ENCODE measurements around the gene LHFPL6. TPM values are rescaled to one million over a fixed set of nuclear protein-coding genes. Genes with fewer than 3 reads are reported as not detected.

The LHFPL6 gene
- total RNA-seq, 2 donors from 2014 or later, result 99.0 to 115 TPM

GRCh38 chr13:39536906-39537305 is 66.1 kb downstream of the LHFPL6 start:
- no peak for ATAC-seq (ENCODE audit: insufficient number of reproducible peaks, low FRiP score, low read depth)
- TF ChIP-seq CTCF (IDR thresholded peaks at IDR 0.05), result no peak
- Histone ChIP-seq H3K27ac (no peak overlapping the region), H3K9me3 (no peaks in the 10 kb centered on the region), H3K27me3 (replicated peaks; ENCODE audit: insufficient read depth) (no peaks in the 10 kb centered on the region), H3K4me3 (no peak overlapping the region), H3K36me3 (no peaks in the 10 kb centered on the region), H3K4me1 (ENCODE audit: control insufficient read depth in 1 of 2, low read depth in 2 of 2) (peaks cover 11 to 36% of the 10 kb centered on the region in 2 donors)
- DNase-seq (ENCODE audit: low spot score), result no peak

- no peak for TF ChIP-seq CTCF (IDR thresholded peaks at IDR 0.05)
- peak; percentile 51 for ATAC-seq (ENCODE audit: insufficient number of reproducible peaks, low FRiP score, low read depth)
- Histone ChIP-seq H3K36me3 (no peaks in the 10 kb centered on the region), H3K4me3 (no peak overlapping the region), H3K27me3 (replicated peaks; ENCODE audit: insufficient read depth) (no peaks in the 10 kb centered on the region), H3K4me1 (ENCODE audit: control insufficient read depth in 1 of 2, low read depth in 2 of 2) (peaks cover 14 to 43% of the 10 kb centered on the region in 2 donors), H3K9me3 (no peaks in the 10 kb centered on the region), H3K27ac (no peak overlapping the region)
- no peak for DNase-seq (ENCODE audit: low spot score)
These were observed 66.7 kb downstream of the LHFPL6 start for GRCh38 chr13:39536274-39536673.

GRCh38 chr13:39533651-39534150 is 69.3 kb downstream of the LHFPL6 start:
- H3K27me3 ChIP-seq (replicated peaks; ENCODE audit: insufficient read depth), result no peaks in the 10 kb centered on the region
- no peaks in the 10 kb centered on the region for H3K9me3 ChIP-seq
- H3K27ac ChIP-seq, result no peak overlapping the region
- no peak overlapping the region for H3K4me3 ChIP-seq
- H3K4me1 ChIP-seq (ENCODE audit: control insufficient read depth in 1 of 2, low read depth in 2 of 2), result peaks cover 13 to 55% of the 10 kb centered on the region in 2 donors
- TF ChIP-seq CTCF (IDR thresholded peaks at IDR 0.05), result no peak
- ATAC-seq (ENCODE audit: insufficient number of reproducible peaks, low FRiP score, low read depth), result no peak
- no peak for DNase-seq (ENCODE audit: low spot score)
- no peaks in the 10 kb centered on the region for H3K36me3 ChIP-seq

- ATAC-seq (ENCODE audit: insufficient number of reproducible peaks, low FRiP score, low read depth) (no peak), DNase-seq (ENCODE audit: low spot score) (no peak)
- Histone ChIP-seq H3K9me3 (no peaks in the 10 kb centered on the region), H3K36me3 (no peaks in the 10 kb centered on the region), H3K27me3 (replicated peaks; ENCODE audit: insufficient read depth) (no peaks in the 10 kb centered on the region), H3K4me1 (ENCODE audit: control insufficient read depth in 1 of 2, low read depth in 2 of 2) (peaks cover 24 to 64% of the 10 kb centered on the region in 2 donors), H3K27ac (no peak overlapping the region), H3K4me3 (no peak overlapping the region)
- no peak for TF ChIP-seq CTCF (IDR thresholded peaks at IDR 0.05)
These were observed 71.3 kb downstream of the LHFPL6 start for GRCh38 chr13:39531646-39532045.

GRCh38 chr13:39530916-39531315 is 72.1 kb downstream of the LHFPL6 start:
- no peak for TF ChIP-seq CTCF (IDR thresholded peaks at IDR 0.05)
- no peak overlapping the region for H3K27ac ChIP-seq
- H3K4me3 ChIP-seq, result no peak overlapping the region
- ATAC-seq (ENCODE audit: insufficient number of reproducible peaks, low FRiP score, low read depth) (no peak), DNase-seq (ENCODE audit: low spot score) (no peak)
- H3K27me3 ChIP-seq (replicated peaks; ENCODE audit: insufficient read depth), result no peaks in the 10 kb centered on the region
- H3K36me3 ChIP-seq, result no peaks in the 10 kb centered on the region
- H3K4me1 ChIP-seq (ENCODE audit: control insufficient read depth in 1 of 2, low read depth in 2 of 2), result peaks cover 23 to 64% of the 10 kb centered on the region in 2 donors
- H3K9me3 ChIP-seq, result no peaks in the 10 kb centered on the region
